ENCODE measurements around the gene CAV2. TPM values are rescaled to one million over a fixed set of nuclear protein-coding genes. Genes with fewer than 3 reads are reported as not detected.

The CAV2 gene
- total RNA-seq, 1 experiment from 2014 or later = 18.1 TPM

DNA sequence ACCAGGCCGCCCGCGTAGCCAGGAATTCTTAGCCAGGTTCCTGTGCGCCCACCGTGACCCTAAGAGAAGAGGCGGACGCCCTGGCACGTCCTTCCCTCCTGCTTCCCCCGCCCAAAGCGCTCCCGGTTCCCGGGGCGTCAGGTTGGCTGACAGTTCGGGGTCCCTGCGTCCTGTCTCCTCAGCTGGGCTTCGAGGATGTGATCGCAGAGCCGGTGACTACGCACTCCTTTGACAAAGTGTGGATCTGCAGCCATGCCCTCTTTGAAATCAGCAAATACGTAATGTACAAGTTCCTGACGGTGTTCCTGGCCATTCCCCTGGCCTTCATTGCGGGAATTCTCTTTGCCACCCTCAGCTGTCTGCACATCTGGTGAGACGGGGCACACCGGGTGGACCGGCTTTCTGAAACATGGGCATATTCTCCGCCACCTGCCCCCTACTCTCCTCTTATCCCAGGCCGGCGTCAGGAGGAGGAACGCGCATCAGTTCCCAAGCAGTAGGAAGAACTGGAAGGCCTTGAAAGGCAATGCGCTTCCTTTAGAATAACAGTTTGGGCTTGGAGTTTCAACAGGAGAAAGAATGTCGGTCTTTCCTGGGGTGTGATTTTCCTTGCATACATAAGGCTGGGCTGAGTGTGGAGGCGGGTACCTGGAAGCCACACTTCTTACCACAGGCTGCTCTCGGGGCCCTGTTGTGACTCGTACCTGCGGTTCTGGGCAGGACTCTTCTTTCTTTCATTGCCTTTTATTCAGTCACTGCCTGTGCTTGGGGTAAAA, 728 bp downstream of the CAV2 start:
- TF ChIP-seq, protein P1, sequence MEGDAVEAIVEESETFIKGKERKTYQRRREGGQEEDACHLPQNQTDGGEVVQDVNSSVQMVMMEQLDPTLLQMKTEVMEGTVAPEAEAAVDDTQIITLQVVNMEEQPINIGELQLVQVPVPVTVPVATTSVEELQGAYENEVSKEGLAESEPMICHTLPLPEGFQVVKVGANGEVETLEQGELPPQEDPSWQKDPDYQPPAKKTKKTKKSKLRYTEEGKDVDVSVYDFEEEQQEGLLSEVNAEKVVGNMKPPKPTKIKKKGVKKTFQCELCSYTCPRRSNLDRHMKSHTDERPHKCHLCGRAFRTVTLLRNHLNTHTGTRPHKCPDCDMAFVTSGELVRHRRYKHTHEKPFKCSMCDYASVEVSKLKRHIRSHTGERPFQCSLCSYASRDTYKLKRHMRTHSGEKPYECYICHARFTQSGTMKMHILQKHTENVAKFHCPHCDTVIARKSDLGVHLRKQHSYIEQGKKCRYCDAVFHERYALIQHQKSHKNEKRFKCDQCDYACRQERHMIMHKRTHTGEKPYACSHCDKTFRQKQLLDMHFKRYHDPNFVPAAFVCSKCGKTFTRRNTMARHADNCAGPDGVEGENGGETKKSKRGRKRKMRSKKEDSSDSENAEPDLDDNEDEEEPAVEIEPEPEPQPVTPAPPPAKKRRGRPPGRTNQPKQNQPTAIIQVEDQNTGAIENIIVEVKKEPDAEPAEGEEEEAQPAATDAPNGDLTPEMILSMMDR (IDR thresholded peaks at IDR 0.05; ENCODE audit: insufficient read depth in 1 of 2, low read depth in 1 of 2, low read length in 1 of 2, severe bottlenecking in 1 of 2, unreplicated experiment in 1 of 2) = no peak
- Mint-ChIP-seq H3K9me3 (ENCODE audit: unreplicated experiment) (no peaks in the 10 kb centered on the region), H3K4me3 (ENCODE audit: unreplicated experiment) (peak overlapping the region; percentile 86), H3K36me3 (ENCODE audit: insufficient read depth, unreplicated experiment) (no peaks in the 10 kb centered on the region), H3K4me1 (ENCODE audit: low read depth, unreplicated experiment) (peaks cover 15% of the 10 kb centered on the region), H3K27me3 (ENCODE audit: insufficient read depth, unreplicated experiment) (no peaks in the 10 kb centered on the region), H3K27ac (ENCODE audit: unreplicated experiment) (peak overlapping the region; percentile 27)
- ChIA-PET POLR2A (no interaction called here), CTCF (interaction anchor here (1.0 kb wide), 1 partner anchor 26 kb away, joined by 3 read pairs; no protein-coding TSS in a partner anchor)
- DNase-seq = peak in 1 of 2 experiments; percentile 13
- H3K4me1 ChIP-seq = peaks cover 27% of the 10 kb centered on the region
- no peaks in the 10 kb centered on the region for H3K36me3 ChIP-seq (ENCODE audit: control insufficient read depth, insufficient read depth, low read length)
- H3K27me3 ChIP-seq (replicated peaks; ENCODE audit: control insufficient read depth, insufficient read depth, low read length) = no peaks in the 10 kb centered on the region
- no peaks in the 10 kb centered on the region for H3K9me3 ChIP-seq
- peak overlapping the region; percentile 83 for H3K4me3 ChIP-seq (ENCODE audit: low read depth, low read length)
- intact Hi-C loops (cut with micrococcal nuclease; ENCODE audit: unreplicated experiment) = loop anchor here (5.0 kb wide), 1 partner anchor 48 kb away; no protein-coding TSS in a partner anchor
- no TSS peak for BruUV-seq (replicated peaks)

- DNase-seq = no peak
- CTCF ChIA-PET = interaction anchor here (0.8 to 1.5 kb wide), 2 partner anchors 25 to 63 kb away, joined by 3 to 4 read pairs; no protein-coding TSS in a partner anchor
- Histone ChIP-seq H3K4me1 (peaks cover 27% of the 10 kb centered on the region), H3K4me3 (ENCODE audit: low read depth, low read length) (no peak overlapping the region), H3K27me3 (replicated peaks; ENCODE audit: control insufficient read depth, insufficient read depth, low read length) (no peaks in the 10 kb centered on the region), H3K36me3 (ENCODE audit: control insufficient read depth, insufficient read depth, low read length) (no peaks in the 10 kb centered on the region), H3K9me3 (no peaks in the 10 kb centered on the region)
- TF ChIP-seq, protein P1 (IDR thresholded peaks at IDR 0.05; ENCODE audit: insufficient read depth in 1 of 2, low read depth in 1 of 2, low read length in 1 of 2, severe bottlenecking in 1 of 2, unreplicated experiment in 1 of 2) = no peak
- peaks cover 15% of the 10 kb centered on the region for H3K4me1 Mint-ChIP-seq (ENCODE audit: low read depth, unreplicated experiment)
- peak overlapping the region; percentile 9 for H3K4me3 Mint-ChIP-seq (ENCODE audit: unreplicated experiment)
- intact Hi-C loops (cut with micrococcal nuclease; ENCODE audit: unreplicated experiment) = loop anchor here (5.0 kb wide), 1 partner anchor 49 kb away; no protein-coding TSS in a partner anchor
- H3K9me3 Mint-ChIP-seq (ENCODE audit: unreplicated experiment) = no peaks in the 10 kb centered on the region
- no peak overlapping the region for H3K27ac Mint-ChIP-seq (ENCODE audit: unreplicated experiment)
- H3K36me3 Mint-ChIP-seq (ENCODE audit: insufficient read depth, unreplicated experiment) = no peaks in the 10 kb centered on the region
- no peaks in the 10 kb centered on the region for H3K27me3 Mint-ChIP-seq (ENCODE audit: insufficient read depth, unreplicated experiment)
- no TSS peak for BruUV-seq (replicated peaks)
- POLR2A ChIA-PET = no interaction called here
These were observed 2.1 kb downstream of the CAV2 start for GRCh38 chr7:116501425-116502167.
